Thyroid gland (tissue), 4 donors: ENCODE data around the gene CRLF1.

Experiments used
- POLR2A ChIP-seq, 2 donors: fragments of 450-650 bp; IDR thresholded peaks; one replicate each; pipeline ENCODE4 v1.6.1; 2017; ENCODE audit warnings: antibody characterized with exemption in 2 of 2, mild to moderate bottlenecking in 2 of 2, moderate library complexity in 1 of 2
- TF ChIP-seq, protein P1 (sequence below), 6 experiments: fragments of 200-600 bp in 3 of 6; fragments of 450-650 bp in 3 of 6; sonication (generic) in 3 of 6; IDR thresholded peaks; one replicate each; pipeline ENCODE4 v1.5.1; 2016 to 2019; ENCODE audit warnings: antibody characterized with exemption in 6 of 6, mild to moderate bottlenecking in 2 of 6, inconsistent platforms in 1 of 6, moderate library complexity in 1 of 6

GRCh38 chr19:18594824-18595373 lies 11.7 kb downstream of the CRLF1 start:
- TF ChIP-seq, protein P1, sequence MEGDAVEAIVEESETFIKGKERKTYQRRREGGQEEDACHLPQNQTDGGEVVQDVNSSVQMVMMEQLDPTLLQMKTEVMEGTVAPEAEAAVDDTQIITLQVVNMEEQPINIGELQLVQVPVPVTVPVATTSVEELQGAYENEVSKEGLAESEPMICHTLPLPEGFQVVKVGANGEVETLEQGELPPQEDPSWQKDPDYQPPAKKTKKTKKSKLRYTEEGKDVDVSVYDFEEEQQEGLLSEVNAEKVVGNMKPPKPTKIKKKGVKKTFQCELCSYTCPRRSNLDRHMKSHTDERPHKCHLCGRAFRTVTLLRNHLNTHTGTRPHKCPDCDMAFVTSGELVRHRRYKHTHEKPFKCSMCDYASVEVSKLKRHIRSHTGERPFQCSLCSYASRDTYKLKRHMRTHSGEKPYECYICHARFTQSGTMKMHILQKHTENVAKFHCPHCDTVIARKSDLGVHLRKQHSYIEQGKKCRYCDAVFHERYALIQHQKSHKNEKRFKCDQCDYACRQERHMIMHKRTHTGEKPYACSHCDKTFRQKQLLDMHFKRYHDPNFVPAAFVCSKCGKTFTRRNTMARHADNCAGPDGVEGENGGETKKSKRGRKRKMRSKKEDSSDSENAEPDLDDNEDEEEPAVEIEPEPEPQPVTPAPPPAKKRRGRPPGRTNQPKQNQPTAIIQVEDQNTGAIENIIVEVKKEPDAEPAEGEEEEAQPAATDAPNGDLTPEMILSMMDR (IDR thresholded peaks at IDR 0.05), result no peak
- TF ChIP-seq POLR2A (IDR thresholded peaks at IDR 0.05), result no peak
